Endothelial cell of umbilical vein (primary cell): ENCODE results near the gene CD8B2. TPM values are rescaled to one million over a fixed set of nuclear protein-coding genes. Genes with fewer than 3 reads are reported as not detected.
"Not testable (repeated sequence)": the region's sequence is repeated elsewhere in the genome, so short reads cannot be mapped to it uniquely, and the experiment has no call there.

Source experiments
- BruUV-seq: library from RNA; stranded (reverse); fragments of 400-500 nt; replicated peaks from 2 replicates; lab custom pipeline; 2021; lab: Mats Ljungman, UMichigan
- CTCF ChIA-PET: fragments of 300-600, 350-600 bp; sonication (Branson Sonifier 250); formaldehyde crosslinking; loops from one replicate; lab custom pipeline; 2021; ENCODE audit warnings: antibody characterized with exemption, inconsistent platforms; lab: Charles Lee
- POLR2A ChIA-PET: fragments of 300-600, 350-600 bp; sonication (Branson Sonifier 250); formaldehyde crosslinking; loops from one replicate; lab custom pipeline; 2021; ENCODE audit warnings: antibody characterized with exemption, inconsistent platforms; lab: Charles Lee
- DNase-seq: peaks from one replicate; pipeline ENCODE4 v3.0.0-alpha.2; 2011; ENCODE audit warnings: low read depth, low spot score
- FAIRE-seq: peaks from 2 replicates; lab custom pipeline; 2011; peaks lifted over from hg19 to GRCh38; lab: Jason Lieb, UNC
- H2AFZ ChIP-seq: 2 replicates; pipeline ENCODE4 v1.6.0; 2012; ENCODE audit warnings: low read depth, low read length, control low read depth, inconsistent platforms
- H3K27ac ChIP-seq: 2 replicates; pipeline ENCODE4 v1.5.1; 2011; ENCODE audit warnings: low read depth, mild to moderate bottlenecking, control low read depth, low read length, moderate library complexity; ENCODE audit not compliant: insufficient read depth
- H3K27me3 ChIP-seq, 2 experiments: 2 replicates each; pipeline versions ENCODE4 v1.6.0 to v1.6.1; 2011; ENCODE audit warnings: low read length in 2 of 2, mixed read lengths in 1 of 2; ENCODE audit not compliant: control insufficient read depth in 2 of 2, insufficient read depth in 2 of 2
- H3K36me3 ChIP-seq, 2 experiments: 2 replicates in 1 of 2; 3 replicates in 1 of 2; pipeline ENCODE4 v1.5.1; 2011; ENCODE audit warnings: low read length in 2 of 2, mild to moderate bottlenecking in 1 of 2, moderate library complexity in 1 of 2; ENCODE audit not compliant: control insufficient read depth in 2 of 2, insufficient read depth in 2 of 2; ENCODE audit errors: extremely low read depth in 1 of 2
- H3K4me1 ChIP-seq: 3 replicates; pipeline ENCODE4 v1.5.1; 2011; ENCODE audit warnings: mild to moderate bottlenecking, low read length; ENCODE audit not compliant: control insufficient read depth, insufficient read depth; ENCODE audit errors: extremely low read depth
- H3K4me2 ChIP-seq: 2 replicates; pipeline ENCODE4 v1.6.1; 2011; ENCODE audit warnings: low read length, control low read depth, mixed read lengths; ENCODE audit not compliant: insufficient read depth
- H3K4me3 ChIP-seq, 3 experiments: fragments of 200-600 bp in 1 of 3; sonication (generic), shearing (Covaris generic) in 1 of 3; replicated peaks in 1 of 3; 2 replicates each; pipeline ENCODE4 v1.5.1; 2011 to 2016; ENCODE audit warnings: control low read depth in 3 of 3, low read length in 3 of 3, mild to moderate bottlenecking in 2 of 3, inconsistent platforms in 1 of 3, low read depth in 1 of 3, moderate library complexity in 1 of 3; ENCODE audit not compliant: insufficient read depth in 1 of 3
- H3K79me2 ChIP-seq: 2 replicates; pipeline ENCODE4 v1.6.0; 2012; ENCODE audit warnings: low read length, inconsistent platforms; ENCODE audit not compliant: control insufficient read depth, insufficient read depth
- H3K9ac ChIP-seq: replicated peaks from 2 replicates; pipeline ENCODE3; 2011; ENCODE audit warnings: low read length, control low read depth; ENCODE audit not compliant: insufficient read depth; ENCODE audit errors: extremely low read depth
- H3K9me1 ChIP-seq: replicated peaks from 3 replicates; pipeline ENCODE4 v1.6.0; 2011; ENCODE audit warnings: mild to moderate bottlenecking, low read length; ENCODE audit not compliant: control insufficient read depth, insufficient read depth; ENCODE audit errors: extremely low read depth
- H3K9me3 ChIP-seq: replicated peaks from 2 replicates; pipeline ENCODE4 v1.5.1; 2012; ENCODE audit warnings: low read length, inconsistent platforms; ENCODE audit not compliant: control insufficient read depth, insufficient read depth
- H4K20me1 ChIP-seq: replicated peaks from 2 replicates; pipeline ENCODE3; 2011; ENCODE audit warnings: mild to moderate bottlenecking, low read length; ENCODE audit not compliant: control insufficient read depth, insufficient read depth; ENCODE audit errors: extremely low read depth
- dilution Hi-C: fragments of 300-500 bp; cut with MboI; formaldehyde crosslinking; loops from one replicate; pipeline ENCODE4 v1.15.0; 2019; ENCODE audit warnings: low sequenced_read_pairs; ENCODE audit not compliant: extremely low pct_ligation_motif_present
- intact Hi-C: fragments of 100-400 bp; cut with micrococcal nuclease; formaldehyde crosslinking; loops from one replicate; pipeline ENCODE4 v1.10.0; 2022
- polyA plus RNA-seq, 4 experiments: library from polyadenylated mRNA; depleted of rRNA in 3 of 4; stranded (reverse) in 3 of 4; unstranded in 1 of 4; fragments of >200 nt; gene quantifications; 2 replicates each; pipeline versions ENCODE4 v1.2.1 to v1.2.3, GENCODE V29; 2011 to 2012; ENCODE audit warnings: missing spikeins in 1 of 4
- total RNA-seq: library from RNA; stranded (reverse); gene quantifications from 2 replicates; pipeline ENCODE4 v1.2.3, GENCODE V29; 2021

CD8B2 gene
- total and polyA plus RNA-seq, 2 donors (not counting 3 experiments of a cell fraction or from before 2014, with no cell fraction given): not detected

- H3K4me1 ChIP-seq, H3K9ac ChIP-seq, POLR2A ChIA-PET, H3K79me2 ChIP-seq, H3K27me3 ChIP-seq, H3K27ac ChIP-seq, H3K9me3 ChIP-seq, H3K9me1 ChIP-seq, H3K36me3 ChIP-seq, DNase-seq, H3K4me2 ChIP-seq, BruUV-seq, H3K4me3 ChIP-seq, H4K20me1 ChIP-seq, FAIRE-seq, intact Hi-C loops, dilution Hi-C loops, H2AFZ ChIP-seq: not testable (repeated sequence)
- CTCF ChIA-PET: interaction anchor here (0.7 kb wide), 1 partner anchor 361 kb away, joined by 3 read pairs; no protein-coding TSS in a partner anchor
These were observed 16.5 kb upstream of the CD8B2 start for GRCh38 chr2:106470658-106471057.

GRCh38 chr2:106477647-106478046 lies 9.5 kb upstream of the CD8B2 start:
- CTCF ChIA-PET, H3K4me2 ChIP-seq, H3K4me1 ChIP-seq, H3K27me3 ChIP-seq, H2AFZ ChIP-seq, BruUV-seq, H3K9me1 ChIP-seq, FAIRE-seq, intact Hi-C loops, H3K4me3 ChIP-seq, H3K36me3 ChIP-seq, POLR2A ChIA-PET, H4K20me1 ChIP-seq, H3K9me3 ChIP-seq, dilution Hi-C loops, H3K79me2 ChIP-seq, DNase-seq, H3K27ac ChIP-seq, H3K9ac ChIP-seq: not testable (repeated sequence)

DNA sequence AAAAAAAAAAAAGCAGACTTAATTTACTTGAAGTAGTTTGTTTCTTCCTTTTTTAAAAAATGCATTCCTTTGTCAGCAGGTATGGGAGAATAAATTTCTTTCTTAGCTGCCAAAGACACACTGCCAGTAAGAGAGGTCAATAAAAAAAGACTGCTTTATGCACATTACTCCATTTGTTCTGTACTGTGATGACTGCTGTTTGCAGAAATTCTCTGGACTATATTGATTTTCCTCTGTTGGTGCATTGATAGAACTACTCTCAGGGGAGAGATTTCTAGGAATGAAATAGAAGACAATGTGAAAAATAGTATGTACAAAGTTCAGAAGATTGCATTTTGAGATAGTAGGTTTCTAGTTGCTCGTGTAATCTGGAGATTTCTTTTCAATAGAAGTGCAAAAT lies 7.6 kb upstream of the CD8B2 start:
- POLR2A ChIA-PET, intact Hi-C loops, dilution Hi-C loops, FAIRE-seq, H3K4me2 ChIP-seq, H3K79me2 ChIP-seq, H3K9me1 ChIP-seq, H3K36me3 ChIP-seq, H3K4me1 ChIP-seq, H3K4me3 ChIP-seq, DNase-seq, BruUV-seq, H3K9me3 ChIP-seq, H4K20me1 ChIP-seq, H3K27ac ChIP-seq, CTCF ChIA-PET, H3K9ac ChIP-seq, H2AFZ ChIP-seq, H3K27me3 ChIP-seq: not testable (repeated sequence)

GRCh38 chr2:106487386-106488191 lies 425 bp downstream of the CD8B2 start:
- POLR2A ChIA-PET, H3K9me1 ChIP-seq, dilution Hi-C loops: not testable (repeated sequence)

More at GRCh38 chr2:106487386-106488191, 425 bp downstream of the CD8B2 start:
- intact Hi-C loops, BruUV-seq, DNase-seq, H3K79me2 ChIP-seq, H3K4me1 ChIP-seq, H3K9ac ChIP-seq, H3K27ac ChIP-seq, CTCF ChIA-PET, H3K27me3 ChIP-seq, H3K9me3 ChIP-seq, H3K36me3 ChIP-seq, H3K4me2 ChIP-seq, H2AFZ ChIP-seq, H3K4me3 ChIP-seq, H4K20me1 ChIP-seq: not testable (repeated sequence)
- FAIRE-seq: peak; percentile 8
